ENCODE results near the gene SGSM1. TPM values are rescaled to one million over a fixed set of nuclear protein-coding genes. Genes with fewer than 3 reads are reported as not detected.

SGSM1 gene
- total and polyA plus RNA-seq, 2 donors (not counting 1 experiment from before 2014, with no cell fraction given), result not detected

- Histone ChIP-seq H3K4me3 (replicated peaks in 1 of 4; ENCODE audit: control extremely low read depth in 1 of 4, insufficient read depth in 1 of 4, low read depth in 3 of 4, low read length in 4 of 4) (no peak overlapping the region), H3K4me2 (ENCODE audit: extremely low read depth, insufficient read depth, low read length) (no peak overlapping the region), H3K79me2 (ENCODE audit: control insufficient read depth, insufficient read depth, low read length) (no peaks in the 10 kb centered on the region), H4K20me1 (ENCODE audit: control insufficient read depth, extremely low read depth, insufficient read depth, low read length) (no peaks in the 10 kb centered on the region), H2AFZ (ENCODE audit: low read length) (no peak overlapping the region), H3K4me1 (ENCODE audit: control insufficient read depth, extremely low read depth, insufficient read depth, low read length) (no peaks in the 10 kb centered on the region), H3K27ac (ENCODE audit: insufficient read depth, low read length) (no peak overlapping the region), H3K9me3 (ENCODE audit: control insufficient read depth, insufficient read depth, low read depth, low read length) (no peaks in the 10 kb centered on the region), H3K27me3 (ENCODE audit: control insufficient read depth, insufficient read depth, low read length) (no peaks in the 10 kb centered on the region), H3K36me3 (ENCODE audit: control insufficient read depth, insufficient read depth, low read length) (no peaks in the 10 kb centered on the region), H3K9ac (ENCODE audit: insufficient read depth, low read length) (no peak overlapping the region)
- no peak for DNase-seq (ENCODE audit: low read depth in 2 of 2)
- no peak for TF ChIP-seq EZH2 (IDR thresholded peaks at IDR 0.05; ENCODE audit: low read length, missing control alignments)
- TF ChIP-seq CTCF (conservative IDR thresholded peaks at IDR 0.05 in 1 of 2, IDR thresholded peaks at IDR 0.05 in 1 of 2; ENCODE audit: low read depth in 1 of 2, low read length in 2 of 2), result no peak
These were observed 158.4 kb downstream of the SGSM1 start for GRCh38 chr22:24964441-24964840.

- H3K9ac ChIP-seq (ENCODE audit: insufficient read depth, low read length), result no peak overlapping the region
These were observed 160.0 kb downstream of the SGSM1 start for GRCh38 chr22:24965822-24966626.

More at GRCh38 chr22:24965822-24966626, 160.0 kb downstream of the SGSM1 start:
- Histone ChIP-seq H3K4me2 (ENCODE audit: extremely low read depth, insufficient read depth, low read length) (no peak overlapping the region), H2AFZ (ENCODE audit: low read length) (no peak overlapping the region), H3K27ac (ENCODE audit: insufficient read depth, low read length) (no peak overlapping the region), H3K4me1 (ENCODE audit: control insufficient read depth, extremely low read depth, insufficient read depth, low read length) (no peaks in the 10 kb centered on the region), H3K9me3 (ENCODE audit: control insufficient read depth, insufficient read depth, low read depth, low read length) (no peaks in the 10 kb centered on the region), H3K79me2 (ENCODE audit: control insufficient read depth, insufficient read depth, low read length) (no peaks in the 10 kb centered on the region), H3K4me3 (replicated peaks in 1 of 4; ENCODE audit: control extremely low read depth in 1 of 4, insufficient read depth in 1 of 4, low read depth in 3 of 4, low read length in 4 of 4) (no peak overlapping the region), H3K27me3 (ENCODE audit: control insufficient read depth, insufficient read depth, low read length) (no peaks in the 10 kb centered on the region), H3K36me3 (ENCODE audit: control insufficient read depth, insufficient read depth, low read length) (no peaks in the 10 kb centered on the region), H4K20me1 (ENCODE audit: control insufficient read depth, extremely low read depth, insufficient read depth, low read length) (no peaks in the 10 kb centered on the region)
- DNase-seq (ENCODE audit: low read depth in 2 of 2), result no peak
- no peak for TF ChIP-seq CTCF (conservative IDR thresholded peaks at IDR 0.05 in 1 of 2, IDR thresholded peaks at IDR 0.05 in 1 of 2; ENCODE audit: low read depth in 1 of 2, low read length in 2 of 2)
- no peak for TF ChIP-seq EZH2 (IDR thresholded peaks at IDR 0.05; ENCODE audit: low read length, missing control alignments)

Measured in fibroblast of lung (primary cell).